Measurements from ENCODE around the gene SLC16A2.

GRCh38 chrX:74551934-74552333 lies 130.6 kb downstream of the SLC16A2 start:
- TF ChIP-seq, protein P1, sequence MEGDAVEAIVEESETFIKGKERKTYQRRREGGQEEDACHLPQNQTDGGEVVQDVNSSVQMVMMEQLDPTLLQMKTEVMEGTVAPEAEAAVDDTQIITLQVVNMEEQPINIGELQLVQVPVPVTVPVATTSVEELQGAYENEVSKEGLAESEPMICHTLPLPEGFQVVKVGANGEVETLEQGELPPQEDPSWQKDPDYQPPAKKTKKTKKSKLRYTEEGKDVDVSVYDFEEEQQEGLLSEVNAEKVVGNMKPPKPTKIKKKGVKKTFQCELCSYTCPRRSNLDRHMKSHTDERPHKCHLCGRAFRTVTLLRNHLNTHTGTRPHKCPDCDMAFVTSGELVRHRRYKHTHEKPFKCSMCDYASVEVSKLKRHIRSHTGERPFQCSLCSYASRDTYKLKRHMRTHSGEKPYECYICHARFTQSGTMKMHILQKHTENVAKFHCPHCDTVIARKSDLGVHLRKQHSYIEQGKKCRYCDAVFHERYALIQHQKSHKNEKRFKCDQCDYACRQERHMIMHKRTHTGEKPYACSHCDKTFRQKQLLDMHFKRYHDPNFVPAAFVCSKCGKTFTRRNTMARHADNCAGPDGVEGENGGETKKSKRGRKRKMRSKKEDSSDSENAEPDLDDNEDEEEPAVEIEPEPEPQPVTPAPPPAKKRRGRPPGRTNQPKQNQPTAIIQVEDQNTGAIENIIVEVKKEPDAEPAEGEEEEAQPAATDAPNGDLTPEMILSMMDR (IDR thresholded peaks at IDR 0.05): no peak
- TF ChIP-seq POLR2A (IDR thresholded peaks at IDR 0.05): no peak

Measured in body of pancreas (tissue), 4 donors.